ENCODE data around the gene NDUFS5.

Gene NDUFS5

GRCh38 chr1:38989979-38990378 is 36.2 kb upstream of the NDUFS5 start:
- ATAC-seq = no peak
- TF ChIP-seq ARNTL (CRISPR knock-in tag; IDR thresholded peaks at IDR 0.05; ENCODE audit: borderline replicate concordance, low read depth) (no peak), ZNF70 (CRISPR knock-in tag; IDR thresholded peaks at IDR 0.05) (no peak), CSDC2 (CRISPR knock-in tag; IDR thresholded peaks at IDR 0.05) (no peak), PATZ1 (CRISPR knock-in tag; IDR thresholded peaks at IDR 0.05; ENCODE audit: borderline replicate concordance) (no peak), ZFP3 (CRISPR knock-in tag; IDR thresholded peaks at IDR 0.05) (no peak), ISL1 (CRISPR knock-in tag; IDR thresholded peaks at IDR 0.05) (no peak), TOX (CRISPR knock-in tag; IDR thresholded peaks at IDR 0.05; ENCODE audit: borderline replicate concordance) (no peak)
- TF ChIP-seq, protein P1, sequence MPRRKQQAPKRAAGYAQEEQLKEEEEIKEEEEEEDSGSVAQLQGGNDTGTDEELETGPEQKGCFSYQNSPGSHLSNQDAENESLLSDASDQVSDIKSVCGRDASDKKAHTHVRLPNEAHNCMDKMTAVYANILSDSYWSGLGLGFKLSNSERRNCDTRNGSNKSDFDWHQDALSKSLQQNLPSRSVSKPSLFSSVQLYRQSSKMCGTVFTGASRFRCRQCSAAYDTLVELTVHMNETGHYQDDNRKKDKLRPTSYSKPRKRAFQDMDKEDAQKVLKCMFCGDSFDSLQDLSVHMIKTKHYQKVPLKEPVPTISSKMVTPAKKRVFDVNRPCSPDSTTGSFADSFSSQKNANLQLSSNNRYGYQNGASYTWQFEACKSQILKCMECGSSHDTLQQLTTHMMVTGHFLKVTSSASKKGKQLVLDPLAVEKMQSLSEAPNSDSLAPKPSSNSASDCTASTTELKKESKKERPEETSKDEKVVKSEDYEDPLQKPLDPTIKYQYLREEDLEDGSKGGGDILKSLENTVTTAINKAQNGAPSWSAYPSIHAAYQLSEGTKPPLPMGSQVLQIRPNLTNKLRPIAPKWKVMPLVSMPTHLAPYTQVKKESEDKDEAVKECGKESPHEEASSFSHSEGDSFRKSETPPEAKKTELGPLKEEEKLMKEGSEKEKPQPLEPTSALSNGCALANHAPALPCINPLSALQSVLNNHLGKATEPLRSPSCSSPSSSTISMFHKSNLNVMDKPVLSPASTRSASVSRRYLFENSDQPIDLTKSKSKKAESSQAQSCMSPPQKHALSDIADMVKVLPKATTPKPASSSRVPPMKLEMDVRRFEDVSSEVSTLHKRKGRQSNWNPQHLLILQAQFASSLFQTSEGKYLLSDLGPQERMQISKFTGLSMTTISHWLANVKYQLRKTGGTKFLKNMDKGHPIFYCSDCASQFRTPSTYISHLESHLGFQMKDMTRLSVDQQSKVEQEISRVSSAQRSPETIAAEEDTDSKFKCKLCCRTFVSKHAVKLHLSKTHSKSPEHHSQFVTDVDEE (CRISPR knock-in tag; IDR thresholded peaks at IDR 0.05) = no peak

DNA sequence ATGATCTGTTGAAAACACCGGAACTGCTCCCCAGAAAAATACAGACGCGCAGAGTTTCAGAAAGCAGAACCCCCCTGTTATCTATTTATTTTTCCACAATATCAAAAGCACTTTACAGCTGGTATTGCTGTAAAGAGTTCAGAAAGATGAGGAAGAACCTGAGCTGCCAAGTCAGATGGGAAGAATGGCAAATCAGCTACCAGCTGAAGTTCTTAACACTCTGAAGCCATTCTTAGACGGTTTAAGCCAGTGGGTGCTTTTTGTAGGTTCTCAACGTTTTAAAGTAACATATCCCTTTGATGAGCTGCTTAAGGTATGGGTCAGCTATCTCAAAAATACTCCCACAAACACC is 35.8 kb upstream of the NDUFS5 start:
- no peak for TF ChIP-seq ZC3H10 (CRISPR knock-in tag; IDR thresholded peaks at IDR 0.05)
- TF ChIP-seq GLIS3 (CRISPR knock-in tag; IDR thresholded peaks at IDR 0.05) = no peak
- TF ChIP-seq ARNTL (CRISPR knock-in tag; IDR thresholded peaks at IDR 0.05; ENCODE audit: borderline replicate concordance, low read depth) = no peak
- TF ChIP-seq BACH2 (CRISPR knock-in tag; IDR thresholded peaks at IDR 0.05; ENCODE audit: borderline replicate concordance) = no peak
- TF ChIP-seq ISL1 (CRISPR knock-in tag; IDR thresholded peaks at IDR 0.05) = no peak
- TF ChIP-seq ZNF8 (CRISPR knock-in tag; IDR thresholded peaks at IDR 0.05) = no peak
- TF ChIP-seq TOX (CRISPR knock-in tag; IDR thresholded peaks at IDR 0.05; ENCODE audit: borderline replicate concordance) = no peak
- TF ChIP-seq CREB5 (CRISPR knock-in tag; IDR thresholded peaks at IDR 0.05; ENCODE audit: low read depth) = no peak
- TF ChIP-seq TCF4 (CRISPR knock-in tag; IDR thresholded peaks at IDR 0.05; ENCODE audit: borderline replicate concordance) = no peak
- no peak for TF ChIP-seq ZFP30 (CRISPR knock-in tag; IDR thresholded peaks at IDR 0.05)
- no peak for TF ChIP-seq ESRRG (CRISPR knock-in tag; IDR thresholded peaks at IDR 0.05)
- TF ChIP-seq, protein P1 (CRISPR knock-in tag; IDR thresholded peaks at IDR 0.05) = no peak
- TF ChIP-seq OSR1 (CRISPR knock-in tag; IDR thresholded peaks at IDR 0.05) = no peak
- TF ChIP-seq ZNF565 (CRISPR knock-in tag; conservative IDR thresholded peaks at IDR 0.05; ENCODE audit: low read depth) = no peak
- no peak for TF ChIP-seq SNAI2 (CRISPR knock-in tag; IDR thresholded peaks at IDR 0.05)
- TF ChIP-seq ZFP3 (CRISPR knock-in tag; IDR thresholded peaks at IDR 0.05) = no peak
- no peak for TF ChIP-seq PPARA (CRISPR knock-in tag; IDR thresholded peaks at IDR 0.05; ENCODE audit: borderline replicate concordance)
- no peak for TF ChIP-seq PATZ1 (CRISPR knock-in tag; IDR thresholded peaks at IDR 0.05; ENCODE audit: borderline replicate concordance)
- TF ChIP-seq CSDC2 (CRISPR knock-in tag; IDR thresholded peaks at IDR 0.05) = no peak
- ATAC-seq = peak; percentile 18

Data from SK-N-SH treated with all-trans-retinoic acid at 6 μM for 48 hours (cell line).